Activated CD8-positive, alpha-beta memory T cell treated with anti-CD3 and anti-CD28 coated beads, Interleukin-2, amount 50 U/mL, for 1 hour (primary cell): Measurements from ENCODE around the gene PFKL.
"Not testable (repeated sequence)": the region's sequence is repeated elsewhere in the genome, so short reads cannot be mapped to it uniquely, and the experiment has no call there.

Experiments used
- DNase-seq: peaks from one replicate; pipeline ENCODE4 v3.0.0-alpha.2; 2020; ENCODE audit errors: extremely low read depth

PFKL gene

GRCh38 chr21:44294391-44295162 is 5.3 kb upstream of the PFKL start:
- DNase-seq, result no peak

- DNase-seq, result no peak
These were observed 4.7 kb upstream of the PFKL start for GRCh38 chr21:44295163-44295573.

GRCh38 chr21:44295646-44296045 is 4.2 kb upstream of the PFKL start:
- no peak for DNase-seq

- no peak for DNase-seq
These were observed 3.7 kb upstream of the PFKL start for GRCh38 chr21:44296103-44296519.

GRCh38 chr21:44296916-44297315 is 2.9 kb upstream of the PFKL start:
- DNase-seq, result no peak

- DNase-seq, result peak; percentile 36
These were observed 2.1 kb upstream of the PFKL start for GRCh38 chr21:44297525-44298290.

- DNase-seq, result no peak
These were observed 1.6 kb upstream of the PFKL start for GRCh38 chr21:44298301-44298700.

- DNase-seq, result no peak
These were observed 782 bp upstream of the PFKL start for GRCh38 chr21:44299085-44299457.

GRCh38 chr21:44300262-44300959 is 558 bp downstream of the PFKL start:
- no peak for DNase-seq

- no peak for DNase-seq
These were observed 1.3 kb downstream of the PFKL start for GRCh38 chr21:44301141-44301540.

GRCh38 chr21:44301961-44302406 is 2.1 kb downstream of the PFKL start:
- no peak for DNase-seq

GRCh38 chr21:44302573-44303401 is 2.9 kb downstream of the PFKL start:
- DNase-seq, result not testable (repeated sequence)

- DNase-seq, result no peak
These were observed 3.7 kb downstream of the PFKL start for GRCh38 chr21:44303490-44303981.

- DNase-seq, result no peak
These were observed 4.3 kb downstream of the PFKL start for GRCh38 chr21:44304011-44304616.

- DNase-seq, result no peak
These were observed 5.0 kb downstream of the PFKL start for GRCh38 chr21:44304877-44305293.

- no peak for DNase-seq
These were observed 5.8 kb downstream of the PFKL start for GRCh38 chr21:44305691-44306090.

GRCh38 chr21:44306936-44307704 is 7.3 kb downstream of the PFKL start:
- no peak for DNase-seq

- no peak for DNase-seq
These were observed 11.0 kb downstream of the PFKL start for GRCh38 chr21:44310628-44311507.

GRCh38 chr21:44312089-44312488 is 12.2 kb downstream of the PFKL start:
- no peak for DNase-seq
